NCI-H1092 (cell line): ENCODE data around the gene FARS2.
"Not testable (repeated sequence)": the region's sequence is repeated elsewhere in the genome, so short reads cannot be mapped to it uniquely, and the experiment has no call there.

Experiments used
- DNase-seq: peaks from one replicate; lab custom pipeline; 2025; lab: John Stamatoyannopoulos, UW

The FARS2 gene

DNA sequence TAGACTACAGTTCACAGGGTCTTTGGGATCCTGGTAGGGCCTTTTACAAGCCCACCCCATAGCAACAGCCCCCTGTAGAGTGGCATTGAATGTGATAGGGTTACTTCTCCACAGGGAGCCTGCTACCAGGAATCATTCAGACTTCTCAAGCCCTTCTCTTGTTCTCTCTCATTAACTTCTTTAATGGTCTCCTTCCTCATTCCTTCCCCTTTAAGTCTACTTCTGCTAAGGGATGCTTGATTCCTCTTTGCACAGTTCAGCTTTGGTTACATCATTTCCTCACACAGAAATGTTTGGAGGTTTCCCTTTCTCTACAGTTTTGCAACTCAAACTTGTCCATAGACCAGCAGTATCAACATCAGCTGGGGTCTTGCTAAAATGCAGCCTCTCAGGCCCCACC lies 437.8 kb downstream of the FARS2 start:
- DNase-seq = not testable (repeated sequence)

- no peak for DNase-seq
Observed at GRCh38 chr6:5701174-5701573, 439.9 kb downstream of the FARS2 start.

- no peak for DNase-seq
Observed at GRCh38 chr6:5704708-5705107, 443.4 kb downstream of the FARS2 start.

GRCh38 chr6:5705252-5705651 lies 443.9 kb downstream of the FARS2 start:
- no peak for DNase-seq

DNA sequence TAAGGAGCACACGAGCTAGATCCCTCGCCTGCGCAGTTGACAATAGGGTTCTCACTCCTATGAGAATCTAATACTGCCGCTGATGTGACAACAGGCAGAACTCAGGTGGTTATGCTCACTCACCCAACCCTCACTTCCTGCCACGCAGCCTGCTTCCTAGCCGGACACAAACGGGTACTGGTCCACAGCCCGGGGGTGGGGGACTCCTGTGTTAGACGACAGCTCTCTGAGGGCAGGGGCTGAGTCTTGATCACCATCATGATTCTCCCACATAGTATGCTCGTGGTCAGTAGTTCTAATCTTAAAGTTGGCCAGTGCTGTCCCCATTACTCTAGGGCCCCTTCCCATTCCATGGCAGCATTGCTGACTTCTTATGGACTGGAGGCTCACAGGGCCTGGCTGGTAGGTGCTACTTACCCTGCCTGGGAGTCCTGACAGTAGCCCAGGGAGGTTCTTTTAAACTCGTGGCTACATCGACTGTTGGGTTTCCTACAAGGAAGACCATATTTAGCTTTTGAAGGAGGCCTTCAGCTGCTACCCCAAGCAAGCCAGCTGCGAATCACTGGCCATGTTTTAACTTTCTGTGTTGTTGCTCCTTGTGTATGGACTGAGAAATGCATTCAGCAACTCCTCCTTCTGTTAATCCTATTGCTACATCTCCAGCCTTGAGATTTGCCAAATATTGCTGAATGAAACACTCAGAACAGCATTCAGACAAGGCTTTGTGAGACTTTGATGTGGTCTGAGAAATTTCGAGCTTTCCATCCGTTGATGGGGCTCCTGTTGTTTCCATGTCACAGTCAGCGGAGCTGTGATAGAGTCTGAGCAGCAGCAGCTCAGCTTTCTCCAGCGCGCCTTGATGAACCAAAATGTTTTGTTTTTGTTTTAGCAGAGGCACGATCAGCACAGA lies 445.1 kb downstream of the FARS2 start:
- DNase-seq = no peak

GRCh38 chr6:5707281-5708045 lies 446.1 kb downstream of the FARS2 start:
- DNase-seq = no peak

- DNase-seq = no peak
Observed at GRCh38 chr6:5710516-5710915, 449.2 kb downstream of the FARS2 start.

DNA sequence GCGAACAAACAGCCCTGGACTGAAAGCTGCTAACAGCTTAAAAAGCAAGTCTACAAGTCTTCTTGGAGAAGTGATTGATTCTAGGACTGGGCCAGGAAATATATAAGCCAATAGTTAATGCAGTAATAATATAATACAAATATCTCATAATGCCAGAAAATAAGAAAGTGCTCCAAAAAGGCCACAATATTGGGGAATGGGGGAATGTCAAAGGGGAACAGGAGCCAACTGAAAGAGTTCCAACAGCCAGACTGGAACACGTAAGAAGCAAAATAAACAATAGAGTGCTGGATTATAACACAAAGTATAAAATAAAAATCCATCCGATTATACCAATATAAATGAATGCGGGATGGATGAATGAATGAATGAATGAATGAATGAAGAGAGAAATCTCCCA lies 449.6 kb downstream of the FARS2 start:
- DNase-seq = no peak

DNA sequence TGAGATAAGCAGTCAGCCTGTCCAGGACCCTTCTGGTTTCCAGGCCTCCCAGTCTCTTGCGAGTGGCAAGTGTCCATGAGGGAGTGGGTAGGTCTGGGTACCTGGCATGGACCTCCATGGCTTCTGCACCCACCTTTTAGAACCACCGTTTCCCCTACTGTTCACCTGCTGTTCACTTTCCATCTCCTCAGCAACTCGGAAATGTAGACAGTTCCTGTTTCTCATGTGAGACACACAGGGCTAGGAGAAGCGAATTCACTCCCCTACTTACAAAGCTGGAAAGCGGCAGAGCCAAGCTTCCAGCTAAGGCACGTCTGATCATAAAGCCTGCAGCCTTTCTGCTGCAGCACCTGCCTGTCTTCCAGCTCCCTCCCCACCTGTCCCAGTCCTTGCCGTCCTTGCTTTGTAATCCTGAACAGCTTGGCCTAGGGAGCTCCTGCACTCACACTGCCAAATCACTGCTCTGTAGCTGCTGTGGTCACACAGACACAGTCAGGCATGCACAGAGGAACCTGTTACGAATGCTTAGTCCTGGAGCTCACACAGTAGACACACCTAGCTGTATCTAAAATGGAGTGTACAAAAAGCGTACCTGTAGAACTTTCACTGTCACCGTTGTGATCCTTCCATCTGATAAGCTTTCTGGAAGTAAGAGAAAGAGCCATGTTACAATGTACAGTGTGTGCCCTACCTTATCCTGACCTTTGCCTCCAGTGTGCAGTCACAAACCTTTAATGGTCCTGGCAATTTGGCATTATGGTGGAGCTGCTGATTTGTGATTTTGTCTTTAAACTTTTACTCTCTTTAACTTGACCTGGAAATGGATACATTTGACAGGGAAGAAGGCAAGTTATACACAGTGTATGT lies 451.3 kb downstream of the FARS2 start:
- no peak for DNase-seq

- no peak for DNase-seq
Observed at GRCh38 chr6:5713519-5713918, 452.2 kb downstream of the FARS2 start.

DNA sequence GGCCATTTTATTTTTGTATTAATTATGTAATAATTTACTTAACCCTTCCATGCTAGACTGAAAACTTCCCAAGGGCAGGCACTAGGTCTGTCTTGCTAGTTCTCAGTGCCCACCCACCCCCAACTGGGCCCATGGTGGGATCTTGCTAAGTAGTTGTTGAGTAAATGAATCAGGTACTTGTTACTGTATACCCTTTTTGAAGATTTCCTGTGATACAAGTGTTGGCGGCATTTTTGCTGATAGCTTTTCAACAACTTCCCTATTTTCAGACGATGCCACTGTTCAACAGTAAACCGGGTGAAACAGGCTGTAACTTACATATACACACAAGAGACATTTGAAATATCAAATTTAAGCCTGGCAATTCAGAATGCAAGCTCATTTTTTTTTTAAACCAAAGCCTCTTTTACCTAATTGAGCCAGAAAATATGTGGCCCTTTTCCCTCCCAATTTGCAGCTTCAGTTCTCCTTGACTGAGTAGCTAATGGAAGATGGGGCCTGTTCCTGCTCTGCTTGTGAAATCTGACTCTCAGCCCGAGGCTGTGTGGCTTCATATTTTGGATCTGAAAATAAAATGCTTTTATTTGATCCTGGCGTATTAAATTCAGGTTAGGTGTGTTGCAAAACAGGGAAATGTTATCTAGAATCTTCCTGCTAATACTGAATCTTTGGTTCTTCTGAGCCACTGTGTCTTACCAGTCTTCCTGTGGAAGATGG lies 457.1 kb downstream of the FARS2 start:
- DNase-seq = no peak

- DNase-seq = no peak
Observed at GRCh38 chr6:5723841-5724691, 462.8 kb downstream of the FARS2 start.

- DNase-seq = no peak
Observed at GRCh38 chr6:5724911-5725310, 463.6 kb downstream of the FARS2 start.

GRCh38 chr6:5726976-5727718 lies 465.8 kb downstream of the FARS2 start:
- DNase-seq = no peak

GRCh38 chr6:5728351-5729079 lies 467.2 kb downstream of the FARS2 start:
- DNase-seq = no peak

DNA sequence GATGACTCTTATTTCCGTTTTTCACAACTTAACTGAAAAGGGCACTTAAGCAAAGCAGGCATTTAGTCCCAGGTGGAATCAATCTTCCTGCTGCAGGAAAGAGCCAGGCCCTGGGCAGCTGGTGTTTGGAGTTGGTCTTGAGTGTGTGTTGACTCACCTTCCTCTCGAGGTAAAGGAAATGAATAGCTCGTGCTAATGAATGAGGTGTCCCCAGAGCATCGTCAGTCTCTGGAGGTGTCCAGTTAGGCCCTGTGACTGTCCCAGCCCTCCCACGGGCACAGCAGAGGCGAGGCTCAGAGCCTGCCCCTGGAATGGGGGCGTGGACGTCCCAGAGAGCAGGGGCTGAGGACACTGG lies 467.7 kb downstream of the FARS2 start:
- no peak for DNase-seq

GRCh38 chr6:5729813-5730517 lies 468.7 kb downstream of the FARS2 start:
- no peak for DNase-seq

DNA sequence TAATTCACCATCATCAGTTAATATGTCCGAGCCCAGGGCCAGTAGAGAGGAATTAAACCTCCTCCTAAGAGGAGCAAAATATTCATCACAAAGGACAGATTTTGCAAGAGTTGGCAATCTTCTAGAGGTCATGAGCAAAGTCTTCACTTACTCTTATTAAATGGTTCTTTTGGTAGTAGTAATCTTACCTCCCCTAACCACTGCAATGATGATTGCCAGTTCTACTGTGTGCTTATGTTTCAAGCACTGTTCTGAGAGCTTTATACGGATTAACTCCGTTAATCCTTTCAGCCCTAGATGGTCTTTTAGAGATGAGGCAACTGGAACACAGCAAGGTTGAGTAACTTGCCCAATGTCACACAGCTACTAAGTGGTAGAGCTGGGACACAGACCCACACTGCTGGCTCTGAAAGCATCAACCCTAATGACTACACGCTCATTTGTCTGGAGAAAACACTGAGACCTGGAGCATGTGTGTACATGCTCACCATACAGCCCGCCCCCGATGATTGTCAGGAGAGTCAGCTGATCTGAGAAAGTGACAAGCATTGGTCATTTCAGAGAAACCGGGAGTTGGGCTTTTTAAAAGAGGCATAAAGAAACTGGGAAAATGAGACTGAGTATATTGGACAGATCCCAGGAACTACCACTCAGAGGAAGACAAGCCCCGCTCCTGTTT lies 469.4 kb downstream of the FARS2 start:
- DNase-seq = no peak
